HepG2 (cell line): ENCODE measurements around the gene PSD. TPM values are rescaled to one million over a fixed set of nuclear protein-coding genes. Genes with fewer than 3 reads are reported as not detected.

ENCODE experiments used
- ASH2L ChIP-seq: fragments of 300-600, 200-600 bp; sonication (generic); IDR thresholded peaks from 2 replicates; pipeline ENCODE4 v1.7.0; 2017; ENCODE audit warnings: low read depth, mild to moderate bottlenecking, moderate library complexity, mixed read lengths, low read length; ENCODE audit not compliant: insufficient read length
- ISL2 ChIP-seq: sonication (generic); formaldehyde crosslinking; IDR thresholded peaks from 2 replicates; pipeline ENCODE4 v1.5.0; 2020; ENCODE audit warnings: missing genetic modification reagents
- KDM5B ChIP-seq: sonication (generic); formaldehyde crosslinking; IDR thresholded peaks from 2 replicates; pipeline ENCODE4 v1.4.0; 2020; ENCODE audit warnings: missing genetic modification reagents, mild to moderate bottlenecking, borderline replicate concordance
- MIER2 ChIP-seq: IDR thresholded peaks from 2 replicates; pipeline ENCODE4 v1.6.1; 2016; ENCODE audit warnings: missing biosample characterization, missing genetic modification reagents
- MLLT10 ChIP-seq: sonication (generic); formaldehyde crosslinking; IDR thresholded peaks from 2 replicates; pipeline ENCODE4 v1.4.0; 2020; ENCODE audit warnings: missing genetic modification reagents
- NCOA5 ChIP-seq: sonication (generic); formaldehyde crosslinking; IDR thresholded peaks from 2 replicates; pipeline ENCODE4 v1.4.0; 2020; ENCODE audit warnings: missing genetic modification reagents
- NFKBIZ ChIP-seq: IDR thresholded peaks from 2 replicates; pipeline ENCODE4 v1.6.1; 2018; ENCODE audit warnings: missing genetic modification reagents, missing compliant biosample characterization
- RARG ChIP-seq: sonication (generic); formaldehyde crosslinking; IDR thresholded peaks from 2 replicates; pipeline ENCODE4 v1.4.0; 2020; ENCODE audit warnings: low read depth, mild to moderate bottlenecking, missing genetic modification reagents
- RBM39 ChIP-seq: fragments of 200-400 bp; formaldehyde crosslinking; IDR thresholded peaks from one replicate; pipeline ENCODE4 v1.6.1; 2018; ENCODE audit warnings: antibody characterized with exemption, mild to moderate bottlenecking, low read depth, low read length; ENCODE audit not compliant: poor library complexity, severe bottlenecking
- RNF2 ChIP-seq: fragments of 450-650 bp; conservative IDR thresholded peaks from 2 replicates; pipeline ENCODE4 v1.6.1; 2016; ENCODE audit warnings: low read depth
- RXRB ChIP-seq: IDR thresholded peaks from 2 replicates; pipeline ENCODE4 v1.6.1; 2016; ENCODE audit warnings: borderline replicate concordance, missing genetic modification reagents, missing compliant biosample characterization
- TMF1 ChIP-seq: sonication (generic); formaldehyde crosslinking; IDR thresholded peaks from 2 replicates; pipeline ENCODE4 v1.8.1; 2022; ENCODE audit warnings: low read depth, missing genetic modification reagents
- XRCC5 ChIP-seq: fragments of 200-400 bp; formaldehyde crosslinking; optimal IDR thresholded peaks from 2 replicates; pipeline ENCODE3; 2017; ENCODE audit warnings: mild to moderate bottlenecking, low read length
- ZBTB3 ChIP-seq: sonication (generic); formaldehyde crosslinking; IDR thresholded peaks from 2 replicates; pipeline ENCODE4 v1.4.0; 2020; ENCODE audit warnings: low read depth, mild to moderate bottlenecking, moderate library complexity, missing genetic modification reagents, borderline replicate concordance
- ZC3H13 ChIP-seq: sonication (generic); formaldehyde crosslinking; IDR thresholded peaks from 2 replicates; pipeline ENCODE4 v1.8.1; 2023; ENCODE audit warnings: mild to moderate bottlenecking, missing genetic modification reagents, moderate library complexity
- ZFP1 ChIP-seq: IDR thresholded peaks from 2 replicates; pipeline ENCODE4 v1.6.1; 2016
- ZFP36 ChIP-seq: fragments of 150-350 bp; IDR thresholded peaks from 2 replicates; pipeline ENCODE4 v1.6.1; 2018; ENCODE audit warnings: borderline replicate concordance, low read length, low read depth; ENCODE audit not compliant: partially characterized antibody
- ZNF230 ChIP-seq: sonication (generic); formaldehyde crosslinking; IDR thresholded peaks from 2 replicates; pipeline ENCODE4 v1.4.0; 2020; ENCODE audit warnings: mild to moderate bottlenecking, missing genetic modification reagents
- ZNF580 ChIP-seq: IDR thresholded peaks from 2 replicates; pipeline ENCODE4 v1.6.1; 2016; ENCODE audit warnings: low read depth, borderline replicate concordance
- ZNF670 ChIP-seq: sonication (generic); formaldehyde crosslinking; IDR thresholded peaks from 2 replicates; pipeline ENCODE4 v1.8.0; 2022; ENCODE audit warnings: mild to moderate bottlenecking, missing genetic modification reagents, borderline replicate concordance
- ZNF761 ChIP-seq: sonication (generic); formaldehyde crosslinking; conservative IDR thresholded peaks from 2 replicates; pipeline ENCODE4 v1.4.0; 2020; ENCODE audit warnings: mild to moderate bottlenecking, missing genetic modification reagents
- ZSCAN9 ChIP-seq: IDR thresholded peaks from 2 replicates; pipeline ENCODE4 v1.6.1; 2016; ENCODE audit warnings: borderline replicate concordance
- polyA plus RNA-seq, 8 experiments: library from polyadenylated mRNA; depleted of rRNA in 3 of 8; stranded (reverse) in 7 of 8; unstranded in 1 of 8; fragments of >200 nt; fragmentation: Illumina TruSeq in 4 of 8; extraction: Trizol in 4 of 8; gene quantifications; 2 replicates each; pipeline versions ENCODE4 v1.2.1 to v1.2.3, GENCODE V29; 2011 to 2016; ENCODE audit warnings: low read depth in 4 of 8, missing spikeins in 1 of 8, mixed read lengths in 1 of 8; ENCODE audit not compliant: insufficient read depth in 1 of 8
- total RNA-seq, 5 experiments: library from RNA; depleted of rRNA; stranded (reverse); fragments of >200 nt; fragmentation: Illumina TruSeq; extraction: Trizol; gene quantifications; 2 replicates each; pipeline ENCODE4 v1.2.3, GENCODE V29; 2016; ENCODE audit warnings: low read depth in 1 of 5
- TF ChIP-seq, protein P1 (sequence below): sonication (generic); formaldehyde crosslinking; IDR thresholded peaks from 2 replicates; pipeline ENCODE4 v1.4.0; 2020; ENCODE audit warnings: mild to moderate bottlenecking, missing genetic modification reagents
- TF ChIP-seq, protein P2 (sequence below), 2 experiments: sonication (generic) in 1 of 2; formaldehyde crosslinking in 1 of 2; IDR thresholded peaks; 2 replicates each; pipeline versions ENCODE4 v1.4.0 to v1.6.1; 2016 to 2020; ENCODE audit warnings: borderline replicate concordance in 1 of 2, low read depth in 1 of 2, mild to moderate bottlenecking in 1 of 2, missing genetic modification reagents in 1 of 2

The PSD gene
- total and polyA plus RNA-seq, 2 of the 13 experiments (the other 11 are each of a cell fraction or from before 2014, with no cell fraction given): 0.35 to 0.58 TPM

GRCh38 chr10:102394079-102394800, 24.3 kb downstream of the PSD start (continued):
- TF ChIP-seq, protein P1, sequence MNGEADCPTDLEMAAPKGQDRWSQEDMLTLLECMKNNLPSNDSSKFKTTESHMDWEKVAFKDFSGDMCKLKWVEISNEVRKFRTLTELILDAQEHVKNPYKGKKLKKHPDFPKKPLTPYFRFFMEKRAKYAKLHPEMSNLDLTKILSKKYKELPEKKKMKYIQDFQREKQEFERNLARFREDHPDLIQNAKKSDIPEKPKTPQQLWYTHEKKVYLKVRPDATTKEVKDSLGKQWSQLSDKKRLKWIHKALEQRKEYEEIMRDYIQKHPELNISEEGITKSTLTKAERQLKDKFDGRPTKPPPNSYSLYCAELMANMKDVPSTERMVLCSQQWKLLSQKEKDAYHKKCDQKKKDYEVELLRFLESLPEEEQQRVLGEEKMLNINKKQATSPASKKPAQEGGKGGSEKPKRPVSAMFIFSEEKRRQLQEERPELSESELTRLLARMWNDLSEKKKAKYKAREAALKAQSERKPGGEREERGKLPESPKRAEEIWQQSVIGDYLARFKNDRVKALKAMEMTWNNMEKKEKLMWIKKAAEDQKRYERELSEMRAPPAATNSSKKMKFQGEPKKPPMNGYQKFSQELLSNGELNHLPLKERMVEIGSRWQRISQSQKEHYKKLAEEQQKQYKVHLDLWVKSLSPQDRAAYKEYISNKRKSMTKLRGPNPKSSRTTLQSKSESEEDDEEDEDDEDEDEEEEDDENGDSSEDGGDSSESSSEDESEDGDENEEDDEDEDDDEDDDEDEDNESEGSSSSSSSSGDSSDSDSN: peak; percentile 51; the same call in 1 of the 2 replicates
- TF ChIP-seq ZNF230 (CRISPR knock-in tag): peak; percentile 68; the same call in 1 of the 2 replicates
- TF ChIP-seq KDM5B (CRISPR knock-in tag): peak; percentile 64
- TF ChIP-seq ISL2 (CRISPR knock-in tag): peak; percentile 51
- no peak for TF ChIP-seq TMF1 (CRISPR knock-in tag)
- TF ChIP-seq RBM39: peak; percentile 80
- no peak for TF ChIP-seq NCOA5
- no peak for TF ChIP-seq RXRB (CRISPR knock-in tag)
- TF ChIP-seq MIER2: no peak
- no peak for TF ChIP-seq RARG (CRISPR knock-in tag)
- peak; percentile 64 for TF ChIP-seq XRCC5
- TF ChIP-seq ZSCAN9 (CRISPR knock-in tag): peak; percentile 21; the same call in 1 of the 2 replicates
- TF ChIP-seq ASH2L: peak; percentile 73
- peak; percentile 33; the same call in 1 of the 2 replicates for TF ChIP-seq ZNF580
- no peak for TF ChIP-seq MLLT10 (CRISPR knock-in tag)
- TF ChIP-seq NFKBIZ: peak; percentile 66; the same call in 1 of the 2 replicates
- TF ChIP-seq ZC3H13 (CRISPR knock-in tag): no peak
- TF ChIP-seq, protein P2, sequence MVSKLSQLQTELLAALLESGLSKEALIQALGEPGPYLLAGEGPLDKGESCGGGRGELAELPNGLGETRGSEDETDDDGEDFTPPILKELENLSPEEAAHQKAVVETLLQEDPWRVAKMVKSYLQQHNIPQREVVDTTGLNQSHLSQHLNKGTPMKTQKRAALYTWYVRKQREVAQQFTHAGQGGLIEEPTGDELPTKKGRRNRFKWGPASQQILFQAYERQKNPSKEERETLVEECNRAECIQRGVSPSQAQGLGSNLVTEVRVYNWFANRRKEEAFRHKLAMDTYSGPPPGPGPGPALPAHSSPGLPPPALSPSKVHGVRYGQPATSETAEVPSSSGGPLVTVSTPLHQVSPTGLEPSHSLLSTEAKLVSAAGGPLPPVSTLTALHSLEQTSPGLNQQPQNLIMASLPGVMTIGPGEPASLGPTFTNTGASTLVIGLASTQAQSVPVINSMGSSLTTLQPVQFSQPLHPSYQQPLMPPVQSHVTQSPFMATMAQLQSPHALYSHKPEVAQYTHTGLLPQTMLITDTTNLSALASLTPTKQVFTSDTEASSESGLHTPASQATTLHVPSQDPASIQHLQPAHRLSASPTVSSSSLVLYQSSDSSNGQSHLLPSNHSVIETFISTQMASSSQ (IDR thresholded peaks at IDR 0.05; ENCODE audit: low read depth): no peak
- TF ChIP-seq, protein P2 (CRISPR knock-in tag; IDR thresholded peaks at IDR 0.05; ENCODE audit: borderline replicate concordance): no peak
- no peak for TF ChIP-seq ZFP1
- no peak for TF ChIP-seq ZNF761 (CRISPR knock-in tag)
- peak; percentile 65; the same call in 1 of the 2 replicates for TF ChIP-seq ZNF670 (CRISPR knock-in tag)
- TF ChIP-seq ZBTB3 (CRISPR knock-in tag): no peak
- no peak for TF ChIP-seq RNF2
- no peak for TF ChIP-seq ZFP36
